Left kidney (tissue), 2 donors: ENCODE results near the gene HLA-DMB. TPM values are rescaled to one million over a fixed set of nuclear protein-coding genes. Genes with fewer than 3 reads are reported as not detected.
A peak's percentile ranks its signal among the peaks of the same experiment; 100 is the strongest.

Source experiments
- DNase-seq: peaks from one replicate; pipeline ENCODE4 v3.0.0-alpha.2; 2013
- polyA plus RNA-seq: library from polyadenylated mRNA; unstranded; fragments of 120-200 nt; gene quantifications from one replicate; pipeline ENCODE4 v1.2.1, GENCODE V29; 2013; ENCODE audit not compliant: insufficient read length

The HLA-DMB gene
- polyA plus RNA-seq, 1 donor: 64.6 TPM

- DNase-seq: no peak
Observed at GRCh38 chr6:32972353-32973143, 31.7 kb upstream of the HLA-DMB start.

- DNase-seq: peak; percentile 100
Observed at GRCh38 chr6:32971581-32972352, 30.9 kb upstream of the HLA-DMB start.

- no peak for DNase-seq
Observed at GRCh38 chr6:32971242-32971580, 30.4 kb upstream of the HLA-DMB start.

- DNase-seq: peak; percentile 88
Observed at GRCh38 chr6:32970413-32971241, 29.8 kb upstream of the HLA-DMB start.

GRCh38 chr6:32969685-32970412, 29.0 kb upstream of the HLA-DMB start:
- DNase-seq: peak; percentile 94

GRCh38 chr6:32968867-32969684, 28.2 kb upstream of the HLA-DMB start:
- peak; percentile 83 for DNase-seq

- DNase-seq: peak; percentile 97
Observed at GRCh38 chr6:32968093-32968866, 27.5 kb upstream of the HLA-DMB start, which contains the start of gene BRD2. BRD2 (plus strand) TSS chr6:32968594; CDS start chr6:32972899, 4,305 bp downstream.

GRCh38 chr6:32967151-32968091, 26.6 kb upstream of the HLA-DMB start:
- peak; percentile 58 for DNase-seq

GRCh38 chr6:32964776-32965175, 23.9 kb upstream of the HLA-DMB start:
- DNase-seq: no peak

GRCh38 chr6:32963866-32964265, 23.0 kb upstream of the HLA-DMB start:
- no peak for DNase-seq

GRCh38 chr6:32962213-32962826, 21.5 kb upstream of the HLA-DMB start:
- DNase-seq: no peak

GRCh38 chr6:32960563-32960962, 19.7 kb upstream of the HLA-DMB start:
- DNase-seq: no peak

GRCh38 chr6:32956176-32956575, 15.3 kb upstream of the HLA-DMB start:
- no peak for DNase-seq

GRCh38 chr6:32954986-32955802, 14.4 kb upstream of the HLA-DMB start:
- peak; percentile 56 for DNase-seq

GRCh38 chr6:32954267-32954666, 13.4 kb upstream of the HLA-DMB start:
- DNase-seq: no peak

- no peak for DNase-seq
Observed at GRCh38 chr6:32953775-32954174, 12.9 kb upstream of the HLA-DMB start.
